KMS-11 (cell line): Measurements from ENCODE around the gene IL19.

Experiments used
- H2AFZ ChIP-seq: fragments of 200-600 bp; sonication (generic); 2 replicates; pipeline ENCODE4 v1.6.1; 2016; ENCODE audit warnings: antibody characterized with exemption, mixed run types, low read depth
- H3K27ac ChIP-seq: fragments of 200-600 bp; sonication (generic); 2 replicates; pipeline ENCODE4 v1.6.1; 2016; ENCODE audit warnings: mild to moderate bottlenecking, mixed run types
- H3K27me3 ChIP-seq: fragments of 200-600 bp; sonication (generic); 2 replicates; pipeline ENCODE4 v1.6.1; 2017; ENCODE audit warnings: mild to moderate bottlenecking, low read depth, mixed run types, moderate library complexity; ENCODE audit not compliant: insufficient read depth
- H3K36me3 ChIP-seq: fragments of 200-600 bp; sonication (generic); 2 replicates; pipeline ENCODE4 v1.6.1; 2017; ENCODE audit warnings: mild to moderate bottlenecking, mixed run types; ENCODE audit not compliant: insufficient read depth
- H3K4me1 ChIP-seq: fragments of 200-600 bp; sonication (generic); 2 replicates; pipeline ENCODE4 v1.6.1; 2016; ENCODE audit warnings: mild to moderate bottlenecking, low read depth, mixed run types; ENCODE audit not compliant: poor library complexity, severe bottlenecking
- H3K4me2 ChIP-seq: fragments of 200-600 bp; sonication (generic); 2 replicates; pipeline ENCODE4 v1.7.0; 2016; ENCODE audit warnings: mild to moderate bottlenecking, mixed run types
- H3K4me3 ChIP-seq: fragments of 200-600 bp; sonication (generic); IDR thresholded peaks from 2 replicates; pipeline ENCODE4 v1.6.1; 2017; ENCODE audit warnings: low read depth, low read length, mixed read lengths; ENCODE audit not compliant: insufficient read depth
- H3K79me2 ChIP-seq: fragments of 200-600 bp; sonication (generic); 2 replicates; pipeline ENCODE4 v1.6.1; 2016; ENCODE audit warnings: low read depth, mixed run types; ENCODE audit not compliant: insufficient read depth
- H3K9ac ChIP-seq: fragments of 200-600 bp; sonication (generic); 2 replicates; pipeline ENCODE4 v1.6.1; 2016; ENCODE audit warnings: mild to moderate bottlenecking, mixed run types
- H4K20me1 ChIP-seq: fragments of 200-600 bp; sonication (generic); 2 replicates; pipeline ENCODE4 v1.6.1; 2016; ENCODE audit warnings: mild to moderate bottlenecking, mixed run types; ENCODE audit not compliant: insufficient read depth
- CTCF ChIP-seq: fragments of 200-600 bp; sonication (generic); conservative IDR thresholded peaks from 2 replicates; pipeline ENCODE4 v1.6.1; 2017; ENCODE audit warnings: low read depth, mild to moderate bottlenecking, antibody characterized with exemption, low read length, moderate library complexity, mixed read lengths

Gene IL19

GRCh38 chr1:206855859-206856258 lies 85.3 kb downstream of the IL19 start:
- H3K27ac ChIP-seq: no peak overlapping the region
- no peak for TF ChIP-seq CTCF
- no peaks in the 10 kb centered on the region for H3K27me3 ChIP-seq
- no peak overlapping the region for H3K9ac ChIP-seq
- H3K4me2 ChIP-seq: no peak overlapping the region
- no peak overlapping the region for H2AFZ ChIP-seq
- no peaks in the 10 kb centered on the region for H4K20me1 ChIP-seq
- H3K4me3 ChIP-seq: no peak overlapping the region
- no peaks in the 10 kb centered on the region for H3K36me3 ChIP-seq
- no peaks in the 10 kb centered on the region for H3K79me2 ChIP-seq
- H3K4me1 ChIP-seq: no peaks in the 10 kb centered on the region

- peak; percentile 47 for TF ChIP-seq CTCF
- H3K4me3 ChIP-seq: no peak overlapping the region
- H3K79me2 ChIP-seq: no peaks in the 10 kb centered on the region
- no peaks in the 10 kb centered on the region for H3K4me1 ChIP-seq
- H3K4me2 ChIP-seq: no peak overlapping the region
- no peaks in the 10 kb centered on the region for H3K27me3 ChIP-seq
- no peaks in the 10 kb centered on the region for H4K20me1 ChIP-seq
- no peaks in the 10 kb centered on the region for H3K36me3 ChIP-seq
- no peak overlapping the region for H2AFZ ChIP-seq
- H3K9ac ChIP-seq: no peak overlapping the region
- no peak overlapping the region for H3K27ac ChIP-seq
These were observed 86.3 kb downstream of the IL19 start for GRCh38 chr1:206856674-206857464.

- Histone ChIP-seq H3K36me3 (no peaks in the 10 kb centered on the region), H3K79me2 (no peaks in the 10 kb centered on the region), H3K4me1 (no peaks in the 10 kb centered on the region), H3K9ac (no peak overlapping the region), H2AFZ (no peak overlapping the region), H3K4me3 (no peak overlapping the region), H3K27ac (no peak overlapping the region), H4K20me1 (no peaks in the 10 kb centered on the region), H3K27me3 (no peaks in the 10 kb centered on the region), H3K4me2 (no peak overlapping the region)
- no peak for TF ChIP-seq CTCF
These were observed 88.5 kb downstream of the IL19 start for GRCh38 chr1:206859082-206859521.

GRCh38 chr1:206860165-206860564 lies 89.6 kb downstream of the IL19 start:
- H3K27me3 ChIP-seq: no peaks in the 10 kb centered on the region
- no peak overlapping the region for H3K27ac ChIP-seq
- no peaks in the 10 kb centered on the region for H4K20me1 ChIP-seq
- TF ChIP-seq CTCF: no peak
- H3K36me3 ChIP-seq: no peaks in the 10 kb centered on the region
- H3K4me3 ChIP-seq: no peak overlapping the region
- no peak overlapping the region for H3K9ac ChIP-seq
- no peaks in the 10 kb centered on the region for H3K79me2 ChIP-seq
- no peak overlapping the region for H3K4me2 ChIP-seq
- H2AFZ ChIP-seq: no peak overlapping the region
- H3K4me1 ChIP-seq: no peaks in the 10 kb centered on the region
